Measurements from ENCODE around the gene IL22RA1.
A peak's percentile ranks its signal among the peaks of the same experiment; 100 is the strongest.

The IL22RA1 gene

GRCh38 chr1:24111996-24112779 lies 30.8 kb downstream of the IL22RA1 start, which contains the start of gene MYOM3:
TSS of gene MYOM3 (minus strand) at chr1:24112135. CDS start at chr1:24108636, 3,499 bp downstream.
- DNase-seq (ENCODE audit: low spot score): peak; percentile 51

GRCh38 chr1:24111262-24111995 lies 31.5 kb downstream of the IL22RA1 start:
- DNase-seq (ENCODE audit: low spot score): no peak

- no peak for DNase-seq (ENCODE audit: low spot score)
These were observed 32.2 kb downstream of the IL22RA1 start for GRCh38 chr1:24110642-24111261.

GRCh38 chr1:24109686-24110475 lies 33.1 kb downstream of the IL22RA1 start:
- DNase-seq (ENCODE audit: low spot score): no peak

- no peak for DNase-seq (ENCODE audit: low spot score)
These were observed 33.8 kb downstream of the IL22RA1 start for GRCh38 chr1:24109166-24109483.

GRCh38 chr1:24108334-24109165 lies 34.4 kb downstream of the IL22RA1 start:
- DNase-seq (ENCODE audit: low spot score): peak; percentile 88

GRCh38 chr1:24107462-24108138 lies 35.3 kb downstream of the IL22RA1 start:
- peak; percentile 20 for DNase-seq (ENCODE audit: low spot score)

- no peak for DNase-seq (ENCODE audit: low spot score)
These were observed 37.4 kb downstream of the IL22RA1 start for GRCh38 chr1:24105368-24106160.

GRCh38 chr1:24104854-24105253 lies 38.1 kb downstream of the IL22RA1 start:
- DNase-seq (ENCODE audit: low spot score): no peak

- no peak for DNase-seq (ENCODE audit: low spot score)
These were observed 39.1 kb downstream of the IL22RA1 start for GRCh38 chr1:24103879-24104278.

GRCh38 chr1:24103408-24103807 lies 39.5 kb downstream of the IL22RA1 start:
- no peak for DNase-seq (ENCODE audit: low spot score)

GRCh38 chr1:24102961-24103360 lies 40.0 kb downstream of the IL22RA1 start:
- no peak for DNase-seq (ENCODE audit: low spot score)

GRCh38 chr1:24101796-24102586 lies 40.9 kb downstream of the IL22RA1 start:
- no peak for DNase-seq (ENCODE audit: low spot score)

GRCh38 chr1:24100945-24101737 lies 41.8 kb downstream of the IL22RA1 start:
- no peak for DNase-seq (ENCODE audit: low spot score)

- DNase-seq (ENCODE audit: low spot score): no peak
These were observed 43.8 kb downstream of the IL22RA1 start for GRCh38 chr1:24098943-24099638.

- no peak for DNase-seq (ENCODE audit: low spot score)
These were observed 44.8 kb downstream of the IL22RA1 start for GRCh38 chr1:24098102-24098501.

GRCh38 chr1:24097663-24098062 lies 45.3 kb downstream of the IL22RA1 start:
- DNase-seq (ENCODE audit: low spot score): no peak

- DNase-seq (ENCODE audit: low spot score): no peak
These were observed 46.2 kb downstream of the IL22RA1 start for GRCh38 chr1:24096739-24097103.
